Thyroid gland (tissue), 4 donors: Measurements from ENCODE around the gene SHANK2. TPM values are rescaled to one million over a fixed set of nuclear protein-coding genes. Genes with fewer than 3 reads are reported as not detected.

Experiments
- DNase-seq, 2 donors: peaks; one replicate each; pipeline ENCODE4 v3.0.0-alpha.2; 2019
- H3K27ac ChIP-seq, 3 donors: fragments of 200-600 bp; sonication (generic); 1 replicate in 2 of 3; 2 replicates in 1 of 3; pipeline ENCODE4 v1.5.1; 2016 to 2019; ENCODE audit warnings: mild to moderate bottlenecking in 1 of 3, moderate library complexity in 1 of 3
- H3K27me3 ChIP-seq: fragments of 200-600 bp; sonication (generic); one replicate; pipeline ENCODE4 v1.5.1; 2019
- H3K36me3 ChIP-seq, 2 donors: fragments of 200-600 bp; sonication (generic); one replicate each; pipeline ENCODE4 v1.5.1; 2016 to 2019
- H3K4me1 ChIP-seq, 2 donors: fragments of 200-600 bp; sonication (generic); one replicate each; pipeline ENCODE4 v1.5.1; 2017 to 2019
- H3K4me3 ChIP-seq, 3 donors: fragments of 200-600 bp; sonication (generic); replicated peaks in 1 of 3; 1 replicate in 2 of 3; 2 replicates in 1 of 3; pipeline ENCODE4 v1.5.1; 2016; ENCODE audit warnings: mild to moderate bottlenecking in 1 of 3
- H3K9me3 ChIP-seq: fragments of 200-600 bp; sonication (generic); one replicate; pipeline ENCODE4 v1.5.1; 2017
- CTCF ChIP-seq, 6 experiments: fragments of 200-600 bp in 3 of 6; fragments of 450-650 bp in 3 of 6; sonication (generic) in 3 of 6; IDR thresholded peaks; one replicate each; pipeline ENCODE4 v1.5.1; 2016 to 2019; ENCODE audit warnings: antibody characterized with exemption in 6 of 6, mild to moderate bottlenecking in 2 of 6, inconsistent platforms in 1 of 6, moderate library complexity in 1 of 6
- POLR2A ChIP-seq, 2 donors: fragments of 450-650 bp; IDR thresholded peaks; one replicate each; pipeline ENCODE4 v1.6.1; 2017; ENCODE audit warnings: antibody characterized with exemption in 2 of 2, mild to moderate bottlenecking in 2 of 2, moderate library complexity in 1 of 2
- WGBS, 2 donors: methylation state at CpG; one replicate each; pipeline ENCODE4 v1.1.5; 2017; 5-methylcytosine and 5-hydroxymethylcytosine counted together
- intact Hi-C: fragments of 100-400 bp; cut with DNase I; formaldehyde crosslinking; loops from one replicate; pipeline ENCODE4 v1.15.1; 2023
- total RNA-seq, 4 donors: library from RNA; depleted of rRNA; stranded (reverse); fragments of >200 nt; gene quantifications; one replicate each; pipeline ENCODE4 v1.2.3, GENCODE V29; 2016

The SHANK2 gene
- total RNA-seq, 4 donors from 2014 or later = 55.6 to 126 (median 90.8) TPM

DNA sequence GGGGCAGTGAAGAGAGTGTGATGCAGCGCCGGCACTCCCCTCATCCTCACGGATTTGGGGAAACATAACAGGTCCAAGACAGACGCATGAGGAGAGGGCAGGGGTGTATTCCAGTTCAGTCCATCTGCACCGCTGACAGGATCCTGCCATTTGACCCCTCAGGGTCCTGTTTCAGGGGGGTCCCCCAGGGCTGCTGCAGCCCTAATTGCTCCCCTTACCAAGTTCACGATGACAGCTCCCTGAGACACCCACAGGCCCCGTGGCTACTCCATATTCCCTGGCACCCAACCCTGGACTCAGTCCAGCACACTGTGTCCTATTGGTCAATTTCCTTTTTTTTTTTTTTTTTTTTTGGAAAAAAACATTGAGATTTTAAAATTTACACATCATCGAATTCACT lies 41.5 kb downstream of the SHANK2 start:
- Histone ChIP-seq H3K4me3 (no peak overlapping the region), H3K27ac (no peak overlapping the region), H3K9me3 (no peaks in the 10 kb centered on the region), H3K27me3 (no peaks in the 10 kb centered on the region), H3K36me3 (no peaks in the 10 kb centered on the region), H3K4me1 (peaks cover 46 to 49% of the 10 kb centered on the region in 2 donors)
- DNase-seq = peak in 1 of 2 donors; percentile 24
- intact Hi-C loops = no loop called here
- no peak for TF ChIP-seq POLR2A (IDR thresholded peaks at IDR 0.05)
- TF ChIP-seq CTCF (IDR thresholded peaks at IDR 0.05) = no peak
- 73 to 84% methylated on average over 8 of the region's 8 CpGs for WGBS, 2 donors

GRCh38 chr11:71209656-71210055 lies 42.7 kb downstream of the SHANK2 start:
- H3K4me3 ChIP-seq = no peak overlapping the region
- H3K36me3 ChIP-seq = no peaks in the 10 kb centered on the region
- H3K9me3 ChIP-seq = no peaks in the 10 kb centered on the region
- 90 to 97% methylated on average over 7 to 9 of the region's 10 CpGs for WGBS, 2 donors
- no peaks in the 10 kb centered on the region for H3K27me3 ChIP-seq
- intact Hi-C loops = no loop called here
- peak overlapping the region in 1 of 3 donors; percentile 46 for H3K27ac ChIP-seq
- no peak for DNase-seq
- peaks cover 42% of the 10 kb centered on the region in 2 donors for H3K4me1 ChIP-seq
- no peak for TF ChIP-seq CTCF (IDR thresholded peaks at IDR 0.05)
- TF ChIP-seq POLR2A (IDR thresholded peaks at IDR 0.05) = no peak

GRCh38 chr11:71209181-71209580 lies 43.2 kb downstream of the SHANK2 start:
- WGBS, 2 donors = 82% methylated on average over 5 of the region's 7 CpGs; no CpG with 5 or more reads in 1 of the 2 donors
- DNase-seq = no peak

GRCh38 chr11:71208011-71208774 lies 44.2 kb downstream of the SHANK2 start:
- no peak for DNase-seq
- TF ChIP-seq POLR2A (IDR thresholded peaks at IDR 0.05) (no peak), CTCF (IDR thresholded peaks at IDR 0.05) (no peak)
- no peaks in the 10 kb centered on the region for H3K36me3 ChIP-seq
- no peaks in the 10 kb centered on the region for H3K27me3 ChIP-seq
- intact Hi-C loops = no loop called here
- no peaks in the 10 kb centered on the region for H3K9me3 ChIP-seq
- H3K4me1 ChIP-seq = peaks cover 39 to 42% of the 10 kb centered on the region in 2 donors
- peak overlapping the region; percentile 42 to 83 (median 61) for H3K27ac ChIP-seq
- no peak overlapping the region for H3K4me3 ChIP-seq
- 88 to 90% methylated on average over 9 of the region's 9 CpGs for WGBS, 2 donors

More at GRCh38 chr11:71209181-71209580, 43.2 kb downstream of the SHANK2 start:
- H3K9me3 ChIP-seq = no peaks in the 10 kb centered on the region
- no peaks in the 10 kb centered on the region for H3K36me3 ChIP-seq
- peak overlapping the region in 1 of 3 donors; percentile 46 for H3K27ac ChIP-seq
- H3K27me3 ChIP-seq = no peaks in the 10 kb centered on the region
- H3K4me1 ChIP-seq = peaks cover 42% of the 10 kb centered on the region in 2 donors
- TF ChIP-seq POLR2A (IDR thresholded peaks at IDR 0.05) (no peak), CTCF (IDR thresholded peaks at IDR 0.05) (no peak)
- no peak overlapping the region for H3K4me3 ChIP-seq
- intact Hi-C loops = no loop called here

DNA sequence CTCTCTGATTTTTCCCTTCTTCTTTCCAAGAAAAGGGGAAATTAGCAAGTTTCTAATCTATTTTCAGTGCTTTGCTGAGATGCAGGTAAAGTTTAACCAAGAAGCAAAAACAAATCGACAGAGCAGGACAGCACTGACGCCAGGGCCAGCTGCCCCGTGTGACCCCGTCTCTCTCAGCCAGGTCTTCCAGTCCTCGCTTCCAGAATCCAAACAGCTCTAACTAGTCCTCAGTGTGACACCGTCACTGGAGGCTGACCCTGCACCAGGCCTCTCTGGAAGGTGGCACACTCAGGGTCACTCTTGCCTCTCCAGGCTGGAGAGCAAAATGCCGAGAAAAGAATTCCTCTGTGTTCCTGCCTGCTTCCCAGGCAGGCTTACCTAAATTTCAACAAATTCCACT lies 44.8 kb downstream of the SHANK2 start:
- no peak for TF ChIP-seq CTCF (IDR thresholded peaks at IDR 0.05)
- no peak for TF ChIP-seq POLR2A (IDR thresholded peaks at IDR 0.05)
- DNase-seq = peak; percentile 55 to 66
- Histone ChIP-seq H3K27me3 (no peaks in the 10 kb centered on the region), H3K4me1 (peaks cover 34 to 42% of the 10 kb centered on the region in 2 donors), H3K4me3 (no peak overlapping the region), H3K9me3 (no peaks in the 10 kb centered on the region), H3K27ac (peak overlapping the region; percentile 42 to 83 (median 61)), H3K36me3 (no peaks in the 10 kb centered on the region)
- intact Hi-C loops = no loop called here
- WGBS, 2 donors = 45 to 54% methylated on average over 7 of the region's 7 CpGs
